ENCODE measurements around the gene SDK1. TPM values are rescaled to one million over a fixed set of nuclear protein-coding genes. Genes with fewer than 3 reads are reported as not detected.

SDK1 gene
- total and polyA plus RNA-seq, 2 donors (not counting 3 experiments of a cell fraction or from before 2014, with no cell fraction given), result 1.6 to 3.9 TPM

GRCh38 chr7:4230352-4230751 is 929.3 kb downstream of the SDK1 start:
- ChIA-PET CTCF (no interaction called here), POLR2A (no interaction called here)
- DNase-seq (ENCODE audit: low read depth, low spot score) (no peak), FAIRE-seq (no peak)
- no peaks in the 10 kb centered on the region for H4K20me1 ChIP-seq (replicated peaks; ENCODE audit: control insufficient read depth, extremely low read depth, insufficient read depth, low read length)
- no peak overlapping the region for H3K4me2 ChIP-seq (ENCODE audit: insufficient read depth, low read length)
- intact Hi-C loops (cut with micrococcal nuclease) (no loop called here), dilution Hi-C loops (cut with MboI; ENCODE audit: extremely low pct_ligation_motif_present, low sequenced_read_pairs) (no loop called here)
- H3K4me1 ChIP-seq (ENCODE audit: control insufficient read depth, extremely low read depth, insufficient read depth, low read length), result no peaks in the 10 kb centered on the region
- H3K79me2 ChIP-seq (ENCODE audit: control insufficient read depth, insufficient read depth, low read length), result no peaks in the 10 kb centered on the region
- TF ChIP-seq EZH2 (IDR thresholded peaks at IDR 0.05; ENCODE audit: borderline replicate concordance, low read depth, low read length, severe bottlenecking) (no peak), CTCF (IDR thresholded peaks at IDR 0.05; ENCODE audit: extremely low read depth in 1 of 2, insufficient read depth in 1 of 2, low read depth in 1 of 2, low read length in 2 of 2) (no peak), POLR2A (IDR thresholded peaks at IDR 0.05; ENCODE audit: low read depth, low read length) (no peak), GATA2 (IDR thresholded peaks at IDR 0.05; ENCODE audit: insufficient read depth, insufficient read length, low read depth, low read length) (no peak), MYC (IDR thresholded peaks at IDR 0.05; ENCODE audit: low read depth, low read length) (no peak), FOS (IDR thresholded peaks at IDR 0.05; ENCODE audit: borderline replicate concordance, insufficient read depth, low read length) (no peak), JUN (IDR thresholded peaks at IDR 0.05; ENCODE audit: borderline replicate concordance, insufficient read depth, insufficient read length, low read depth) (no peak), POLR2AphosphoS5 (IDR thresholded peaks at IDR 0.05; ENCODE audit: insufficient read depth, low read depth, low read length) (no peak)
- TF ChIP-seq, protein P1, sequence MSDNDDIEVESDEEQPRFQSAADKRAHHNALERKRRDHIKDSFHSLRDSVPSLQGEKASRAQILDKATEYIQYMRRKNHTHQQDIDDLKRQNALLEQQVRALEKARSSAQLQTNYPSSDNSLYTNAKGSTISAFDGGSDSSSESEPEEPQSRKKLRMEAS (IDR thresholded peaks at IDR 0.05; ENCODE audit: insufficient read depth, insufficient read length), result no peak
- no peak overlapping the region for H3K27ac ChIP-seq (ENCODE audit: insufficient read depth, low read depth, low read length)
- H2AFZ ChIP-seq (ENCODE audit: low read depth, low read length), result no peak overlapping the region
- no peak overlapping the region for H3K4me3 ChIP-seq (replicated peaks in 1 of 3; ENCODE audit: insufficient read depth in 1 of 3, low read depth in 1 of 3, low read length in 3 of 3)
- no peaks in the 10 kb centered on the region for H3K36me3 ChIP-seq (ENCODE audit: control insufficient read depth in 2 of 2, extremely low read depth in 1 of 2, insufficient read depth in 2 of 2, low read length in 2 of 2)
- H3K9ac ChIP-seq (replicated peaks; ENCODE audit: extremely low read depth, insufficient read depth, low read length), result no peak overlapping the region
- no peaks in the 10 kb centered on the region for H3K9me3 ChIP-seq (replicated peaks; ENCODE audit: control insufficient read depth, insufficient read depth, low read length)
- BruUV-seq (replicated peaks), result no TSS peak
- no peaks in the 10 kb centered on the region for H3K27me3 ChIP-seq (ENCODE audit: control insufficient read depth in 2 of 2, insufficient read depth in 2 of 2, low read length in 2 of 2)
- no peaks in the 10 kb centered on the region for H3K9me1 ChIP-seq (replicated peaks; ENCODE audit: control insufficient read depth, extremely low read depth, insufficient read depth, low read length)

All from endothelial cell of umbilical vein (primary cell).